UCSD-AML1 (cell line): ENCODE results near the gene LPCAT1.
"Not testable (repeated sequence)": the region's sequence is repeated elsewhere in the genome, so short reads cannot be mapped to it uniquely, and the experiment has no call there.

ENCODE experiments used
- DNase-seq: peaks from one replicate; lab custom pipeline; 2025; ENCODE audit not compliant: unreplicated experiment; lab: John Stamatoyannopoulos, UW

Gene LPCAT1

GRCh38 chr5:1468629-1469527, 54.9 kb downstream of the LPCAT1 start:
- no peak for DNase-seq

- no peak for DNase-seq
Observed at GRCh38 chr5:1468247-1468612, 55.5 kb downstream of the LPCAT1 start.

GRCh38 chr5:1467341-1468246, 56.2 kb downstream of the LPCAT1 start:
- DNase-seq, result no peak

DNA sequence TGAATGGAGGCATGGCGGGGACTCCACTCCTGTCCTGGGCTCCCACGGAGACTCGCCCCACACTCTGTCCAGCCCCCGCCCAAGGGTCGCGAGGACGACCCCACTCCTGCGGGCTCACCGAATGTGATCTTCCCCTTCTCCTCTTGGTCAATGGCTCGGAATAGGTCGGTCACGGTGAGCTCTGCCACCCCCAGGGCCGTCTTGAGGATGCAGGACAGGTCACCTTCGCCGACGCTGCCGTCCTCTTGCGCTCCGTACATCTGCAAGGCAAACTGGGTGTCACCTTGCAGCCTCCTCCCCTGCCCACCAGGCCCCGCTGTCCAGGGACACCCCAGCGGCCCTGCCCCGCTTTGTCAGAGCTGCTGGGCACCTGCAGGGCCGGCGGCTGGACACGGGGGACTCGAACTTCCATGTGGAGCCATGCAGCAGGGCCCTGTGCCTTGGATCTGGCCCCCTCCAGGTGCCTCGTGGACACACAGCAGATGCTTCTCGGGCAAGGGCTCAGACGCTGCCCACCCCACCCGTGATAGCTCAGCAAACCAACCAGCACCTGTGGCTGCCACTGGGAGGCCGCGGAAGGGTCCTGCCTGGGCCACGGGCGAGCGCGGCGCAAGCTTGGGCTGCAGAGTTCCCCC, 57.0 kb downstream of the LPCAT1 start:
- DNase-seq, result no peak

- DNase-seq, result no peak
Observed at GRCh38 chr5:1465966-1466471, 57.7 kb downstream of the LPCAT1 start.

DNA sequence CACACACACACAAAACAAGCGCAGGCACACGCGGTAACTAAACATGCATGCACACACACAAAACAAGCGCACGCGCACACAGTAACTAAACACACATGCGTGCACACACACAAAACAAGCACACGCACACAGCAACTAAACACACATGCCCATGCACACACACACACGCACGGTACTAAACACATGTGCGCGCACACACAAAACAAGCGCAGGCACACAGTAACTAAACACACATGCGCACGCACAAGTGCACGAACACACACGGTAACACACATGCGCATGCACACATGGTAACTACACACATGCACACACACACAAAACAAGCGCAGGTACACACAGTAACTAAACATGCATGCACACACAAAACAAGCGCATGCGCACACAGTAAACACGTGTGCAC, 58.6 kb downstream of the LPCAT1 start:
- DNase-seq, result no peak

DNA sequence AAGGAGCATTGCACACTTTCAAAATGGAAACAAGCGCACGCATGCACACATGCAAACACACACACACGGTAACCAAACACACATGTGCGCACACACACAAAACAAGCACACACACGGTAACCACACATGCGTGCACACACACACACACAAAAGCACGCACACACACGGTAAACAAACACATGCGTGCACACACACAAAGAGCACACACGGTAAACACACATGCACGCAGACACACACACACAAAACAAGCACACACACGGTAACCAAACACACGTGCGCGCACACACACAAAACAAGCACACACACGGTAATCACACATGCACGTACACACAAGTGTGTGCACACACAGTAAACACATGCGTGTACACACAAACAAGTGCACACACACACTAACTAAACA, 59.2 kb downstream of the LPCAT1 start:
- DNase-seq, result no peak

DNA sequence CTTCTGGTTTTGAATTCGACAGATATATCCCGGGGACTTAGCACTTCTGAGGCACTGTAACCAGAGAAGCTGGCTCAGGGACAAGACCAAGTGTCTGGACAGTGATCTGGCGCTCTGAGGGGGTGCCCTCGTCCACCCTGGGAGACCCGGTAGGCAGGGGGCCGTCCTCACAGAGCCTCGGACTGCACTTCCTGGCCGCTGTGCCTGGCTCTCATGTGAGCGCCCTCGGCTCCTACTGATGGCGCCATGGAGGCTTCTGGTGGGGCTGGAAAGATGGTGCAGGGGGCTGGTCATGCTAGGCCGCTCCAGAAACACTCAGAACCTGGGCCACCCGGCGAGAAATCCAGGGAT, 59.7 kb downstream of the LPCAT1 start:
- no peak for DNase-seq

- DNase-seq, result no peak
Observed at GRCh38 chr5:1463326-1464095, 60.2 kb downstream of the LPCAT1 start.

DNA sequence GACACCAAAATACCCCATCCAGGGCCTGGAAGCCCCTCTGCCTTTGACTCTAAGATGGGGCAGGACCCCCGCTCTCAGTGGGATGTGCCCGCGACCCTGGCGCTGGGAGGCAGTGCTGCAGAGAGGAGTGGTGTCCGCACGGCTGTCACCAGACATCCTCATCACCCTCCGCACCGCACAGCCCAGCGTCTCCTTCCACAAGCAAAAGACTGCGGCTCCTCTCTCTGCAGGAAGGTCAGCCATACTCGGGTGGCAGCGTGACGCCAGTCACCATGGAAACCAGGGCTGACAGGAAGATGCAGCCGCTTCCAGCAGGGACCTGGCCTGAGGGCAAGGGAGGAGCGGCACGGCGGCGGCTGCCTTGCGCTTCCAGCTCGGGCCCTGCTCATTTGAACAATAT, 61.4 kb downstream of the LPCAT1 start:
- no peak for DNase-seq

DNA sequence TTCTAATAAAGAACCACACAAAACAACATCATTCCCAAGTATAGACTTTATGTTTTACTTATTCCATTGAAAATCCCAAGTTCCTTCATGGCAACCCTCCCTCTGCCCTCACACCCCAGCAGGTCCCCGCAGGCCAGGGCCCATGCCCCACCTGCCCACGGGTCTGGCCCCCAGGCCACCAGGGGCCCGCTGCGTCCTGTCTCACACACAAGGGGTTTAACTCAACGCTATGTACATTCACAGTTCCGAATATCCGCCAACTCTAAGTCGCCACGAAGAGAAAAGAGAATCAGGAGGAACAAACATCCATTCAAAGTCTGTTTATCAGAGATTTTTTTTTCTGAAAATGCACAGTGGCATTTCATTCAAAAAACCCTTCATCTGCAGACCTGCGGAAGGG, 62.4 kb downstream of the LPCAT1 start:
- no peak for DNase-seq

- DNase-seq, result no peak
Observed at GRCh38 chr5:1460054-1460682, 63.6 kb downstream of the LPCAT1 start.

GRCh38 chr5:1459435-1459834, 64.3 kb downstream of the LPCAT1 start:
- not testable (repeated sequence) for DNase-seq

- not testable (repeated sequence) for DNase-seq
Observed at GRCh38 chr5:1456110-1456881, 67.5 kb downstream of the LPCAT1 start.

DNA sequence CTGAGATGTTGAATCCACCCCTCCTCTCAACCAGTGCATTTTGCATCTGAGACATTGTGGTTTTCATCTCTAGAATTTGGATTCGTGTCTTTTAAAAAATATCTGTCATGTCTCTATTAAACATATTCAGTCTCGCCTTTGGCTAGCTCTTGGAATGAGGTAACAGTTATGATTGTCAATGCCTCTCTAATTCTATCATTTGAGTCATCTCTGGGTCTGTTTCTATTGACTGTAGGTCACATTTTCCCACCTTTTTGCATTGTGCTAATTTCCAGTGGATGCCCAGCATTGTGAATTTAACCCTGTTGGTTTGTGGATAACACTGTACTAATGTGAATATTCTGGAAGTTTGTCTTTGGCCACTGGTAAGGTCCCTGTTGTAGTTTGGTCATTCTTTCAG, 70.1 kb downstream of the LPCAT1 start:
- DNase-seq, result no peak

- no peak for DNase-seq
Observed at GRCh38 chr5:1449081-1449630, 74.6 kb downstream of the LPCAT1 start.

DNA sequence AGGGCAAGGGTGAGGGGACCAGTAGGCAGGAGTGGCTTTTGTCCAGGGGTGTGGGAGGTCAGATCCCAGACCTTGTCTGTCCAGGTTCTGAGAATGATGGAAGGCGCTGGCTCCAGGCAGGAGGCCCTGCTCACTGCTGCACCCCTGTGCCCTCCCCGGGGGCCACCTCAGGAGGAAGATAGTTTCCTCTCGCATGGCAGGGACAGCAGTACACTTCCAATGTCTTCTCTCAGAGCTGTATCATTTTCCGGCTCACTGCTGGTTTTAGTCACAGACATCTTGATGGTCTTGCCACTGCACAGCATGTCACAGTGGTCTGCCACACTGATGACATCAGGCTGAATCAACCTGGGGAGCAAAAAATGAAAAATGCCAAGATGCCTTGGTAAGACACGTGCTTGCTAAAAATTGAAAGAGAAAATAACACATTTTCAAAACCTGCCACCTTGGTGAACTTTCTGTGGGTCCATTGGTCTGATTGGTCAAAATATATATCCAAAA, 75.2 kb downstream of the LPCAT1 start:
- DNase-seq, result no peak

- DNase-seq, result no peak
Observed at GRCh38 chr5:1447671-1448361, 75.9 kb downstream of the LPCAT1 start.
